Coronary artery (tissue), 2 donors: Measurements from ENCODE around the gene YTHDC2.

Source experiments
- DNase-seq: peaks from one replicate; pipeline ENCODE4 v3.0.0-alpha.2; 2017; ENCODE audit warnings: low spot score
- H3K27ac ChIP-seq, 2 donors: fragments of 200-600 bp; sonication (generic); one replicate each; pipeline ENCODE4 v1.5.1; 2016 to 2019
- H3K4me3 ChIP-seq: fragments of 200-600 bp; sonication (generic); 2 replicates; pipeline ENCODE4 v1.5.1; 2016; ENCODE audit warnings: mild to moderate bottlenecking, moderate library complexity
- TF ChIP-seq, protein P1 (sequence below): fragments of 200-600 bp; sonication (generic); IDR thresholded peaks from one replicate; pipeline ENCODE4 v1.5.1; 2019; ENCODE audit warnings: antibody characterized with exemption

Gene YTHDC2

DNA sequence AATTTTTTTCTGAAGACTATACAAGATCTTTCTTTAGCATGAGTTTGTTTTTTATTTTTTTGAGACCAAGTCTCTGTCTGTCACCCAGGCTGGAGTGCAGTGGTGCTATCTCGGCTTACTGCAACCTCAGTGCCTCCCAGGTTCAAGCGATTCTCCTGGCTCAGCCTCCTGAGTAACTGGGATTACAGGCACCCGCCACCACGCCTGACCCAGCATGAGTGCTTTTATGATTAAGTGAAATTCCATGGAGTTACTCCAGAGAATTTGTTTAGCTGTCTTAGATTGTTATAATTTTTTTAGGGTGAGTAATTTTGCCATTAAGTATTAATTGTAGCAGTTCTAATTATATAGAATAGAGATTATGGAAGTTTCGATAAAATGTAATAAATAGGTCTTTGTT is 14.3 kb downstream of the YTHDC2 start:
- Histone ChIP-seq H3K27ac (no peak overlapping the region), H3K4me3 (no peak overlapping the region)
- TF ChIP-seq, protein P1, sequence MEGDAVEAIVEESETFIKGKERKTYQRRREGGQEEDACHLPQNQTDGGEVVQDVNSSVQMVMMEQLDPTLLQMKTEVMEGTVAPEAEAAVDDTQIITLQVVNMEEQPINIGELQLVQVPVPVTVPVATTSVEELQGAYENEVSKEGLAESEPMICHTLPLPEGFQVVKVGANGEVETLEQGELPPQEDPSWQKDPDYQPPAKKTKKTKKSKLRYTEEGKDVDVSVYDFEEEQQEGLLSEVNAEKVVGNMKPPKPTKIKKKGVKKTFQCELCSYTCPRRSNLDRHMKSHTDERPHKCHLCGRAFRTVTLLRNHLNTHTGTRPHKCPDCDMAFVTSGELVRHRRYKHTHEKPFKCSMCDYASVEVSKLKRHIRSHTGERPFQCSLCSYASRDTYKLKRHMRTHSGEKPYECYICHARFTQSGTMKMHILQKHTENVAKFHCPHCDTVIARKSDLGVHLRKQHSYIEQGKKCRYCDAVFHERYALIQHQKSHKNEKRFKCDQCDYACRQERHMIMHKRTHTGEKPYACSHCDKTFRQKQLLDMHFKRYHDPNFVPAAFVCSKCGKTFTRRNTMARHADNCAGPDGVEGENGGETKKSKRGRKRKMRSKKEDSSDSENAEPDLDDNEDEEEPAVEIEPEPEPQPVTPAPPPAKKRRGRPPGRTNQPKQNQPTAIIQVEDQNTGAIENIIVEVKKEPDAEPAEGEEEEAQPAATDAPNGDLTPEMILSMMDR = no peak
- no peak for DNase-seq

DNA sequence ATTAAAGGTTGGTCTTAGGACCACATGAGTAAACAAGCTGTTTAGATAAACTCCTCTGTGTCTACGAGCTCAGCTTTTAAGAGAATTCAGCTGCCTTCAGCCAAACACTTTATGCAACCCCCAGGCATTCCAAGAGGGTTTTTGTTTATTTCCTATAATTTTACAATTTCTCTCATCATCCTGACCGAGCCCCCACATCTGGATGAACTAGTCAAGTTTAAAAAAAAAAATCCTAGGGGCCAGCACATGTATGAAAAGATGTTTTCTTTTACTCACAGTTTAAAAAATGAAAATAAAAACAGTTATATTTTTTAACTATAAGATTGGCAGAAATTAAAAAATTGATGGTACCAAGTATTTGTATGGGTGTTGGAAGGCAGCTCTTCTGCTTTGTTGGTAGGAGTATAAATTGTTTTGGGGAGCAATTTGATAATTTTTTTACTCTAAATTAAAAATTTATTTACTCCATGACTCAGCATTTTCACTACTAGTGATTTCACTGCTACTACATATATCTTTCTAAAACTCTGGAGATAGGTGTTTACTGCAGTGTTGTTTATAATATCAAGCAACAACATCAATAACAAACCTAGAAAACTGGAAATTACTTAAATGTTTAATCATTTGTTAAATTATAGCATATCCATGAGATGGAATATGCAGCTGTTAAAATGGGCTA is 18.1 kb downstream of the YTHDC2 start:
- H3K27ac ChIP-seq = no peak overlapping the region
- no peak overlapping the region for H3K4me3 ChIP-seq
- no peak for DNase-seq
- TF ChIP-seq, protein P1 = no peak

DNA sequence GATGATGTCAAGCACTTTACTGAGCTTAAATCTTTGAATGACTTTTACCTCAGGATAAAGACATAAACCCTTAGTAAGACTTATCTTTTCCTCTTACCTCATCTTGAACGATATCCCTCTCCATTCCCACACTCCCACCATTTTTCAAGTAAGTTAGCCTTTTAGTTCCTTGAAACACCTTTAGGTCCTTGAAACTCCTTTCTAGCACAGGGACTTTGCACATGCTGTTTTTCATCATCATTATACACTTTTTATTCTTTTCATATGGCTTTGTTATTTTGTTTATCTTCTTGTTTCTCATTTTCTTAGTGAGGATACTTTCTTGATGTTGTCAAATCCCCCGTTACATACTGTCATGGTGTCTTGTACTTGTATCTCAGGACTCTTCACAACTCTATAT is 24.8 kb downstream of the YTHDC2 start:
- no peak for DNase-seq
- no peak overlapping the region for H3K27ac ChIP-seq
- TF ChIP-seq, protein P1 = no peak
- no peak overlapping the region for H3K4me3 ChIP-seq

DNA sequence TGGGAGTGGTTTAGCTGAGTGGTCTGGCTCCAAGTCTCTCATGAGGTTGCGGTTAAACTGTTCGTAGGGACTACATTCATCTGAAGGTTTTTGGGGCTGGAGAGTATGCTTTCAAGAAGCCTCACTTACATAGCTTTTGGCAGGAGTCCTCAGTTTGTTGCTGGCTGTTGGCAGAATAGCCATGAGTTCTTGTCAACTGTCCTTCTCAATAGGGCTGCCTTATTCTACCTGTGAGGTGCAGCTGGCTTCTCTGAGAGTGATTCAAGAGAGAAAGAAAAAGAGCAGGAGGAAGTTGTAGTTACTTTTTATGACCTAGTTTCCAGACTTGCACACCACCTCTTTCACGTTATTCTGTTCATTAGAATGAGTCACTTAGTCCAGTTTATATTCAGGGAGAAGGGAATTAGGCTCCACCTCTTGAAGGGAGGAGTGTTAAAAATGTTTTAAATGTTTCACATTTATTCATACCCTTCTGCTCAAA is 33.2 kb downstream of the YTHDC2 start:
- TF ChIP-seq, protein P1 = no peak
- Histone ChIP-seq H3K4me3 (no peak overlapping the region), H3K27ac (no peak overlapping the region)
- DNase-seq = no peak

DNA sequence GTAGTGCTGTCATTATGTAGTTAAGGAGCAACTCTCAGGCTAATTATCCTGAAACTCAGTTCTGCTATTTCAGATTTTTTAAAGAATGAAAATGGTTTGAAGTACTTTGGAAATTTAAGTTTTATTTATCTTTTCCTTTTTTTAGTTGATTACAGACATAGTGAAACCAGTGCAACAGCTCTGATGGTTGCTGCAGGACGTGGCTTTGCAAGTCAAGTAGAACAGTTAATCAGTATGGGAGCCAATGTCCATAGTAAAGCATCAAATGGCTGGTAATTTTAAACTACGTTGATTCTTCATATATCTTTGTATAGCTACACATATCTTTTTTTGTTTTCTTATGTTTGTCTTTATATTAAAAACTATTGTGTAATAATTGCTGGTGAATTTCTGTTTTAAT is 34.9 kb downstream of the YTHDC2 start:
- Histone ChIP-seq H3K4me3 (no peak overlapping the region), H3K27ac (no peak overlapping the region)
- TF ChIP-seq, protein P1 = no peak
- no peak for DNase-seq

DNA sequence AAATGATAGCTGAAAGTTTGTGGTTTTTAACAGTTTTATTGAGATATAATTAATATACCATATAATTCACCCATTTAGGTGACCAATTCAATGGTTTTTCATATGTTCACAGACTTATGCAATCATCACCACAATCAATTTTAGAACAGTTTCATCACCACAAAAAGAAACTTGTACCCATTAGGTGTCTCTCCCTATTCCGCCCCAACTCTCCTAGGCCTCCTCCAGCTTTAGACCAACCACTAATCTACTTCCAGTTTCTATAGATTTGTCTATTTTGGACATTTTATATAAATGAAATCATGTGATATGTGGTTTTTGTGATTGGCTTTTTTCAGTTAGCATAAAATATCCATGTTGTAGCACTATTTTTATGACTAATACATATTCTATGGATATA is 38.6 kb downstream of the YTHDC2 start:
- no peak for DNase-seq
- no peak overlapping the region for H3K4me3 ChIP-seq
- no peak overlapping the region for H3K27ac ChIP-seq
- TF ChIP-seq, protein P1 = no peak

DNA sequence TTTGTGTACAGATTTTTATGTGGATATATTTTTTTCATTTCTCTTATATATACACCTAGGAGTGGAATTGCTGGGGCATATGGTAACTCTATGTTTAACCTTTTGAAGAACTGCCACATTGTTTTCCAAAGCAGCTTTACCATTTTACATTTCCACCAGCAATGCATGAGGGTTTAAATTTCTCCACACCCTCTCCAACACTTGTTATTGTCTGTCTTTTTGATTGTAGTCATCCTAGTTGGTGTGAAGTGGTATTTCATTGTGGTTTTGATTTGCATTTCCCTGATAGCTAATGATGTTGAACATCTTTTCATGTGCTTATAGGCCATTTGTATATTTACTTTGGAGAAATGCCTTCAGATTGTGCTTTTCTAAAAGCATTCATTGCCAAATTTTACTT is 39.1 kb downstream of the YTHDC2 start:
- H3K27ac ChIP-seq = no peak overlapping the region
- TF ChIP-seq, protein P1 = no peak
- DNase-seq = no peak
- H3K4me3 ChIP-seq = no peak overlapping the region
